ENCODE results near the gene INSYN2B.

DNA sequence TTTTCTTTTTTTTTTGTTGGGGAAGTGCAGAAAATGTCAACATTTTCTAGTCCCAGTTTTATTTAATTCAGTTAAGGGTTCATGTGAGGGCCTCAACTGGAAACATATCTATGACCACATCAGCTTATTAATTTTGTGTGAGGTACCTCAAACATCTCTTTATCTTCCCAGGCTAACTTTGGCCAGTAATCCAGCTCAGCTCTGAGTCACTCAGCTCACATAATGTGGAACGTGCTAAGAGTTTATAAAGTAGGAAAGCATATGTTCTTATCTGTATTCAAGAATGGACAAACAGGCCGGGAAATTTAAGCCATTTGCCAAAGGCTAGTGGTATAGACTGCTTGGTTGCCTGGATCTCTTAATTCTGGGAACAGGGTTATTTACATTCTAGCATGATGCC, 118.4 kb downstream of the INSYN2B start:
- TF ChIP-seq, protein P1, sequence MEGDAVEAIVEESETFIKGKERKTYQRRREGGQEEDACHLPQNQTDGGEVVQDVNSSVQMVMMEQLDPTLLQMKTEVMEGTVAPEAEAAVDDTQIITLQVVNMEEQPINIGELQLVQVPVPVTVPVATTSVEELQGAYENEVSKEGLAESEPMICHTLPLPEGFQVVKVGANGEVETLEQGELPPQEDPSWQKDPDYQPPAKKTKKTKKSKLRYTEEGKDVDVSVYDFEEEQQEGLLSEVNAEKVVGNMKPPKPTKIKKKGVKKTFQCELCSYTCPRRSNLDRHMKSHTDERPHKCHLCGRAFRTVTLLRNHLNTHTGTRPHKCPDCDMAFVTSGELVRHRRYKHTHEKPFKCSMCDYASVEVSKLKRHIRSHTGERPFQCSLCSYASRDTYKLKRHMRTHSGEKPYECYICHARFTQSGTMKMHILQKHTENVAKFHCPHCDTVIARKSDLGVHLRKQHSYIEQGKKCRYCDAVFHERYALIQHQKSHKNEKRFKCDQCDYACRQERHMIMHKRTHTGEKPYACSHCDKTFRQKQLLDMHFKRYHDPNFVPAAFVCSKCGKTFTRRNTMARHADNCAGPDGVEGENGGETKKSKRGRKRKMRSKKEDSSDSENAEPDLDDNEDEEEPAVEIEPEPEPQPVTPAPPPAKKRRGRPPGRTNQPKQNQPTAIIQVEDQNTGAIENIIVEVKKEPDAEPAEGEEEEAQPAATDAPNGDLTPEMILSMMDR (IDR thresholded peaks at IDR 0.05; ENCODE audit: low read length), result no peak
- TF ChIP-seq EZH2 (IDR thresholded peaks at IDR 0.05; ENCODE audit: borderline replicate concordance, low read length), result no peak

All from OCI-LY1 (cell line).